ENCODE results near the gene SAMD4A. TPM values are rescaled to one million over a fixed set of nuclear protein-coding genes. Genes with fewer than 3 reads are reported as not detected.

The SAMD4A gene
- total RNA-seq, 2 experiments from 2014 or later, result 1.0 to 1.2 TPM

- Mint-ChIP-seq H3K4me3 (no peak overlapping the region), H3K9me3 (no peaks in the 10 kb centered on the region), H3K36me3 (ENCODE audit: low read depth) (no peaks in the 10 kb centered on the region), H3K27me3 (peaks cover 19% of the 10 kb centered on the region), H3K27ac (no peak overlapping the region), H3K4me1 (peaks cover 18% of the 10 kb centered on the region)
- DNase-seq, result no peak
- ChIA-PET CTCF (no interaction called here), POLR2A (no interaction called here)
These were observed 22.9 kb downstream of the SAMD4A start for GRCh38 chr14:54589843-54590242.

GRCh38 chr14:54590481-54590880 is 23.6 kb downstream of the SAMD4A start:
- no peak overlapping the region for H3K4me3 Mint-ChIP-seq
- no peak overlapping the region for H3K27ac Mint-ChIP-seq
- no peaks in the 10 kb centered on the region for H3K9me3 Mint-ChIP-seq
- ChIA-PET POLR2A (no interaction called here), CTCF (no interaction called here)
- H3K4me1 Mint-ChIP-seq, result peaks cover 21% of the 10 kb centered on the region
- H3K36me3 Mint-ChIP-seq (ENCODE audit: low read depth), result no peaks in the 10 kb centered on the region
- DNase-seq, result no peak
- peaks cover 19% of the 10 kb centered on the region for H3K27me3 Mint-ChIP-seq

GRCh38 chr14:54591461-54591860 is 24.5 kb downstream of the SAMD4A start:
- Mint-ChIP-seq H3K27me3 (peaks cover 22% of the 10 kb centered on the region), H3K4me3 (no peak overlapping the region), H3K27ac (no peak overlapping the region), H3K36me3 (ENCODE audit: low read depth) (no peaks in the 10 kb centered on the region), H3K9me3 (no peaks in the 10 kb centered on the region), H3K4me1 (peaks cover 21% of the 10 kb centered on the region)
- DNase-seq, result no peak
- CTCF ChIA-PET, result interaction anchor here (1.0 kb wide), 1 partner anchor 27 kb away, joined by 3 read pairs; no protein-coding TSS in a partner anchor
- POLR2A ChIA-PET, result no interaction called here

GRCh38 chr14:54591866-54592265 is 24.9 kb downstream of the SAMD4A start:
- no peak for DNase-seq
- H3K36me3 Mint-ChIP-seq (ENCODE audit: low read depth), result no peaks in the 10 kb centered on the region
- ChIA-PET POLR2A (no interaction called here), CTCF (interaction anchor here (1.0 kb wide), 1 partner anchor 27 kb away, joined by 3 read pairs; no protein-coding TSS in a partner anchor)
- H3K4me3 Mint-ChIP-seq, result no peak overlapping the region
- peaks cover 19% of the 10 kb centered on the region for H3K4me1 Mint-ChIP-seq
- H3K27me3 Mint-ChIP-seq, result peaks cover 22% of the 10 kb centered on the region
- H3K27ac Mint-ChIP-seq, result no peak overlapping the region
- no peaks in the 10 kb centered on the region for H3K9me3 Mint-ChIP-seq

GRCh38 chr14:54593860-54594259 is 26.9 kb downstream of the SAMD4A start:
- CTCF ChIA-PET, result no interaction called here
- H3K27ac Mint-ChIP-seq, result no peak overlapping the region
- H3K9me3 Mint-ChIP-seq, result no peaks in the 10 kb centered on the region
- no peak for DNase-seq
- H3K36me3 Mint-ChIP-seq (ENCODE audit: low read depth), result no peaks in the 10 kb centered on the region
- no peak overlapping the region for H3K4me3 Mint-ChIP-seq
- H3K4me1 Mint-ChIP-seq, result peaks cover 12% of the 10 kb centered on the region
- H3K27me3 Mint-ChIP-seq, result peaks cover 20% of the 10 kb centered on the region
- POLR2A ChIA-PET, result no interaction called here

- no peak overlapping the region for H3K27ac Mint-ChIP-seq
- no peaks in the 10 kb centered on the region for H3K36me3 Mint-ChIP-seq (ENCODE audit: low read depth)
- no peak for DNase-seq
- H3K9me3 Mint-ChIP-seq, result no peaks in the 10 kb centered on the region
- no peak overlapping the region for H3K4me3 Mint-ChIP-seq
- POLR2A ChIA-PET, result no interaction called here
- H3K4me1 Mint-ChIP-seq, result peaks cover 12% of the 10 kb centered on the region
- H3K27me3 Mint-ChIP-seq, result peaks cover 17% of the 10 kb centered on the region
- CTCF ChIA-PET, result no interaction called here
These were observed 27.6 kb downstream of the SAMD4A start for GRCh38 chr14:54594537-54594936.

GRCh38 chr14:54597795-54598443 is 31.0 kb downstream of the SAMD4A start:
- CTCF ChIA-PET, result interaction anchor here (0.7 kb wide), 1 partner anchor 56 kb away, joined by 5 read pairs; no protein-coding TSS in a partner anchor
- Mint-ChIP-seq H3K27ac (no peak overlapping the region), H3K4me1 (peaks cover 12% of the 10 kb centered on the region), H3K27me3 (peaks cover 8% of the 10 kb centered on the region), H3K9me3 (no peaks in the 10 kb centered on the region), H3K36me3 (ENCODE audit: low read depth) (no peaks in the 10 kb centered on the region), H3K4me3 (no peak overlapping the region)
- POLR2A ChIA-PET, result no interaction called here
- DNase-seq, result no peak

GRCh38 chr14:54599966-54600716 is 33.2 kb downstream of the SAMD4A start:
- H3K4me1 Mint-ChIP-seq, result no peaks in the 10 kb centered on the region
- ChIA-PET POLR2A (interaction anchor here (1.4 kb wide), 1 partner anchor 27 kb away, joined by 4 read pairs; no protein-coding TSS in a partner anchor), CTCF (no interaction called here)
- H3K4me3 Mint-ChIP-seq, result no peak overlapping the region
- H3K27ac Mint-ChIP-seq, result no peak overlapping the region
- H3K36me3 Mint-ChIP-seq (ENCODE audit: low read depth), result no peaks in the 10 kb centered on the region
- H3K9me3 Mint-ChIP-seq, result no peaks in the 10 kb centered on the region
- H3K27me3 Mint-ChIP-seq, result peaks cover 6% of the 10 kb centered on the region
- no peak for DNase-seq

- Mint-ChIP-seq H3K36me3 (ENCODE audit: low read depth) (no peaks in the 10 kb centered on the region), H3K27me3 (peaks cover 6% of the 10 kb centered on the region), H3K4me1 (no peaks in the 10 kb centered on the region), H3K9me3 (no peaks in the 10 kb centered on the region), H3K4me3 (no peak overlapping the region), H3K27ac (no peak overlapping the region)
- ChIA-PET CTCF (no interaction called here), POLR2A (interaction anchor here (1.4 kb wide), 1 partner anchor 26 kb away, joined by 4 read pairs; no protein-coding TSS in a partner anchor)
- DNase-seq, result no peak
These were observed 33.8 kb downstream of the SAMD4A start for GRCh38 chr14:54600717-54601109.

GRCh38 chr14:54603362-54603761 is 36.4 kb downstream of the SAMD4A start:
- CTCF ChIA-PET, result no interaction called here
- H3K36me3 Mint-ChIP-seq (ENCODE audit: low read depth), result no peaks in the 10 kb centered on the region
- POLR2A ChIA-PET, result no interaction called here

GRCh38 chr14:54606178-54606577 is 39.2 kb downstream of the SAMD4A start:
- no peak for DNase-seq

More at GRCh38 chr14:54603362-54603761, 36.4 kb downstream of the SAMD4A start:
- Mint-ChIP-seq H3K4me3 (no peak overlapping the region), H3K9me3 (no peaks in the 10 kb centered on the region), H3K27me3 (peaks cover 3% of the 10 kb centered on the region), H3K4me1 (no peaks in the 10 kb centered on the region), H3K27ac (no peak overlapping the region)
- DNase-seq, result no peak

GRCh38 chr14:54606631-54607133 is 39.8 kb downstream of the SAMD4A start:
- Mint-ChIP-seq H3K4me1 (no peaks in the 10 kb centered on the region), H3K4me3 (no peak overlapping the region), H3K27ac (no peak overlapping the region), H3K27me3 (peaks cover 9% of the 10 kb centered on the region), H3K36me3 (ENCODE audit: low read depth) (no peaks in the 10 kb centered on the region), H3K9me3 (no peaks in the 10 kb centered on the region)
- POLR2A ChIA-PET, result no interaction called here
- CTCF ChIA-PET, result interaction anchor here (0.6 kb wide), 1 partner anchor 404 kb away, joined by 3 read pairs; no protein-coding TSS in a partner anchor
- DNase-seq, result no peak

More at GRCh38 chr14:54606178-54606577, 39.2 kb downstream of the SAMD4A start:
- Mint-ChIP-seq H3K36me3 (ENCODE audit: low read depth) (no peaks in the 10 kb centered on the region), H3K27ac (no peak overlapping the region), H3K4me1 (no peaks in the 10 kb centered on the region), H3K9me3 (no peaks in the 10 kb centered on the region), H3K27me3 (peaks cover 9% of the 10 kb centered on the region), H3K4me3 (no peak overlapping the region)
- ChIA-PET POLR2A (no interaction called here), CTCF (interaction anchor here (0.6 kb wide), 1 partner anchor 405 kb away, joined by 3 read pairs; no protein-coding TSS in a partner anchor)

GRCh38 chr14:54609576-54609975 is 42.6 kb downstream of the SAMD4A start:
- ChIA-PET CTCF (no interaction called here), POLR2A (no interaction called here)
- Mint-ChIP-seq H3K36me3 (ENCODE audit: low read depth) (no peaks in the 10 kb centered on the region), H3K9me3 (no peaks in the 10 kb centered on the region), H3K27me3 (peaks cover 9% of the 10 kb centered on the region), H3K27ac (no peak overlapping the region), H3K4me1 (no peaks in the 10 kb centered on the region), H3K4me3 (no peak overlapping the region)
- no peak for DNase-seq
